ENCODE measurements around the gene PHF20.
"Not testable (repeated sequence)": the region's sequence is repeated elsewhere in the genome, so short reads cannot be mapped to it uniquely, and the experiment has no call there.

PHF20 gene

DNA sequence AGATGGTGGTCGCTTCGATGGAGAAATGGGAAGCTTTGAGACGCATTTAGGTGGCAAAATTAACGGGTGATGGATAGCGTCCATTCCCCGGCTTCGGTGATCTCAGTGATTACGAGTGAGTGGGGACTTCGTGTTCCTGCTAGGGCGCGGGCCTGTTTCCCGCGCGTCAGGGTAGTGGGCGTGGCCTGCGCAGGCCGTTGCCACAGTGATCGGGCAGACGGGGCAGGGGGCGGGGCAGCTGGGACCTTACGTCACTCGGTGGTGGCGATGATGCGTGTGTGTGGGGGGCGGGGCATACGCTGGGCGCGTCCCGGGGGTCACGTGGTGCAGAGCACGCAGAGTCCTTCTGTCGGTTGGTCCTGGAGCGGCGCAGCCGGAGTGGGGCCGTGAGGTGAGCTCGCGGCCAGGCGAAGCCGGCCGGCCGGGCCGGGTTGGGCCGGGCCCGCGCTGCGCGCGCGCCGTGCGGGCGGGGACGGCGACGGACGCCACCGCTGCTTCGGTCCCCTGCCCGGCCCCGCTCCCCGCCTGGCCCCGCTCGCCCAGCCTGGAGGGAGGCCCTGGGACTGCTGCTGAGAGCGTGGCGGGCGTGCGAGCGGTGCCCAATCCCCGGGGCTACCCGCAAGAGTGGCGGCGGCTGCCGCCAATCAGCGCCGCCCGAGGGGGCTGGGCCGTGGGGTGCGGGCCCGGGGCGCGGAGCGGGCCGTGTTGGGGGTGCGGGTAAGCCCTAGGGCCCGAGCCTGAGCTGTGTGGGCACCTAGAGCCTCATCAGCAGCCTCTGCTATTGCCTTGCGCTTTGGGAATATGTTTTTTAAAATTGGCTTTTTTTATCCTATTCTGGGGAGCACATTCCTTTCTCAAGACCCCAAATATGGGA lies at the start of gene PHF20:
PHF20 (plus strand) TSS at position 327 of the 874 bp plus-strand sequence. CDS start 29,508 bp downstream, outside the sequence.
- H3F3A ChIP-seq (ENCODE audit: insufficient read depth, low read length): peaks cover 34% of the 10 kb centered on the region
- peaks cover 47% of the 10 kb centered on the region for H3K79me2 ChIP-seq (ENCODE audit: low read length)
- H3K27me3 ChIP-seq (replicated peaks; ENCODE audit: insufficient read depth, low read length): no peaks in the 10 kb centered on the region
- H3K9me3 ChIP-seq (replicated peaks; ENCODE audit: insufficient read depth, low read length): no peaks in the 10 kb centered on the region
- H3K27ac ChIP-seq (ENCODE audit: low read length): peak within 1 kb of the TSS; percentile 35; the same call in 1 of the 2 replicates
- H2AFZ ChIP-seq (ENCODE audit: low read length): peak within 1 kb of the TSS; percentile 34
- peak; percentile 96 for DNase-seq
- peak within 1 kb of the TSS; percentile 87 for H3K4me3 ChIP-seq (ENCODE audit: low read length)
- peak within 1 kb of the TSS; percentile 83 for H3K9ac ChIP-seq (ENCODE audit: low read length)
- H3K9me2 ChIP-seq (replicated peaks; ENCODE audit: insufficient read depth, low read length): no peaks in the 10 kb centered on the region
- peak within 1 kb of the TSS; percentile 95 for H3K4me2 ChIP-seq (ENCODE audit: low read depth, low read length)
- H3K36me3 ChIP-seq (replicated peaks; ENCODE audit: insufficient read depth, low read length): no peaks in the 10 kb centered on the region
- TF ChIP-seq EZH2phosphoT487 (IDR thresholded peaks at IDR 0.05; ENCODE audit: low read length) (no peak), EZH2 (optimal IDR thresholded peaks at IDR 0.05; ENCODE audit: low read depth, low read length) (no peak)
- TF ChIP-seq, protein P1, sequence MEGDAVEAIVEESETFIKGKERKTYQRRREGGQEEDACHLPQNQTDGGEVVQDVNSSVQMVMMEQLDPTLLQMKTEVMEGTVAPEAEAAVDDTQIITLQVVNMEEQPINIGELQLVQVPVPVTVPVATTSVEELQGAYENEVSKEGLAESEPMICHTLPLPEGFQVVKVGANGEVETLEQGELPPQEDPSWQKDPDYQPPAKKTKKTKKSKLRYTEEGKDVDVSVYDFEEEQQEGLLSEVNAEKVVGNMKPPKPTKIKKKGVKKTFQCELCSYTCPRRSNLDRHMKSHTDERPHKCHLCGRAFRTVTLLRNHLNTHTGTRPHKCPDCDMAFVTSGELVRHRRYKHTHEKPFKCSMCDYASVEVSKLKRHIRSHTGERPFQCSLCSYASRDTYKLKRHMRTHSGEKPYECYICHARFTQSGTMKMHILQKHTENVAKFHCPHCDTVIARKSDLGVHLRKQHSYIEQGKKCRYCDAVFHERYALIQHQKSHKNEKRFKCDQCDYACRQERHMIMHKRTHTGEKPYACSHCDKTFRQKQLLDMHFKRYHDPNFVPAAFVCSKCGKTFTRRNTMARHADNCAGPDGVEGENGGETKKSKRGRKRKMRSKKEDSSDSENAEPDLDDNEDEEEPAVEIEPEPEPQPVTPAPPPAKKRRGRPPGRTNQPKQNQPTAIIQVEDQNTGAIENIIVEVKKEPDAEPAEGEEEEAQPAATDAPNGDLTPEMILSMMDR (IDR thresholded peaks at IDR 0.05; ENCODE audit: low read length): no peak
- H3K4me1 ChIP-seq (ENCODE audit: low read length): peaks cover 29% of the 10 kb centered on the region
- H4K20me1 ChIP-seq (ENCODE audit: insufficient read depth, low read length): no peaks in the 10 kb centered on the region; the same call in 1 of the 2 replicates

DNA sequence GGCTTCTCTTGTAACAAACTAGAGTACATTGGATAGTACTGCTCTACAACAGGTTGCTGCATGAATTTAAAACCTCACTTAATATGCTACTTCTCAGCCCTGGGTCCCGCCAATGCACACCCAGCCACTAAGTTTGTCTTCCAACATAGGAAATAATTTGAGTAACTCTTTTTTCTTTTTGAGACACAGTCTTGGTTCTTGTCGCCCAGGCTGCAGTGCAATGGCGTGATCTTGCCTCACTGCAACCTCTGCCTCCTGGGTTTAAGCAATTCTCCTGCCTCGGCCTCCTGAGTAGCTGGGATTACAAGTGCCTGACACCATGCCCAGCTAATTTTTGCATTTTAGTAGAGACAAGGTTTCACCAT lies 48.6 kb upstream of the PHF20 start:
- H3K9me2 ChIP-seq (replicated peaks; ENCODE audit: insufficient read depth, low read length); H3K9ac ChIP-seq (ENCODE audit: low read length); H3K27me3 ChIP-seq (replicated peaks; ENCODE audit: insufficient read depth, low read length); H3F3A ChIP-seq (ENCODE audit: insufficient read depth, low read length); H3K27ac ChIP-seq (ENCODE audit: low read length); H2AFZ ChIP-seq (ENCODE audit: low read length); H3K4me1 ChIP-seq (ENCODE audit: low read length); DNase-seq; H3K4me3 ChIP-seq (ENCODE audit: low read length); H3K9me3 ChIP-seq (replicated peaks; ENCODE audit: insufficient read depth, low read length); H3K4me2 ChIP-seq (ENCODE audit: low read depth, low read length): not testable (repeated sequence)
- H3K79me2 ChIP-seq (ENCODE audit: low read length): peaks cover 98% of the 10 kb centered on the region
- peaks cover 63% of the 10 kb centered on the region for H4K20me1 ChIP-seq (ENCODE audit: insufficient read depth, low read length)
- H3K36me3 ChIP-seq (replicated peaks; ENCODE audit: insufficient read depth, low read length): peaks cover 59% of the 10 kb centered on the region

DNA sequence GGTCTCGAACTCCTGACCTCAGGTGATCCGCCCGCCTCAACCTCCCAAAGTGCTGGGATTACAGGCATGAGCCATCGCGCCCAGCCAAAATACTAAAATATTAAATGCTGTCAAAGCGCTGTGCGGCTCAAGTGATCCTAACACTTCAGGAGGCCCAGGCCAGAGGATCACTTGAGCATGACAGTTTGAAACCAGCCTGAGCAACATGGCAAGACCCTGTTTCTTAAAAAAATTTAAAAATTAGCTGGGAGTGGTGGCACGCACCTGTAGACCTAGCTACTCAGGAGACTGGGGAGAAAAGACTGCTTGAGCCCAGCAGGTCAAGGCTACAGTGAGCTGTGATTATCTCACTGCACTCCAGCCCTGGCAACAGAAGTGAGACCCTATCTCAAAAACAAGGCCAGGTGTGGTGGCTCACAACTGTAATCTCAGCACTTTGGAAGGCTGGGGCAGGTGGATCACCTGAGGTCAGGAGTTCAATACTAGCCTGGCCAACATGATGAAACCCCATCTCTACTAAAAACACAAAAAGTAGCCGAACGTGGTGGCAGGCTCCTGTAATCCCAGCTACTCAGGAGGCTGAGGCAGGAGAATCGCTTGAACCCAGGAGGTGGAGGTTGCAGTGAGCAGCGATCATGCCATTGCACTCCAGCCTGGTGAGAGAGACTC lies 48.0 kb upstream of the PHF20 start:
- not testable (repeated sequence) for H3K4me2 ChIP-seq (ENCODE audit: low read depth, low read length); H3K4me3 ChIP-seq (ENCODE audit: low read length); H3K27ac ChIP-seq (ENCODE audit: low read length); H3K9me3 ChIP-seq (replicated peaks; ENCODE audit: insufficient read depth, low read length); H3K27me3 ChIP-seq (replicated peaks; ENCODE audit: insufficient read depth, low read length); H3K9ac ChIP-seq (ENCODE audit: low read length); DNase-seq; H3K4me1 ChIP-seq (ENCODE audit: low read length); H3K9me2 ChIP-seq (replicated peaks; ENCODE audit: insufficient read depth, low read length); H3F3A ChIP-seq (ENCODE audit: insufficient read depth, low read length); H2AFZ ChIP-seq (ENCODE audit: low read length)
- peaks cover 60% of the 10 kb centered on the region for H4K20me1 ChIP-seq (ENCODE audit: insufficient read depth, low read length)
- H3K79me2 ChIP-seq (ENCODE audit: low read length): peaks cover 98% of the 10 kb centered on the region
- H3K36me3 ChIP-seq (replicated peaks; ENCODE audit: insufficient read depth, low read length): peaks cover 62% of the 10 kb centered on the region

DNA sequence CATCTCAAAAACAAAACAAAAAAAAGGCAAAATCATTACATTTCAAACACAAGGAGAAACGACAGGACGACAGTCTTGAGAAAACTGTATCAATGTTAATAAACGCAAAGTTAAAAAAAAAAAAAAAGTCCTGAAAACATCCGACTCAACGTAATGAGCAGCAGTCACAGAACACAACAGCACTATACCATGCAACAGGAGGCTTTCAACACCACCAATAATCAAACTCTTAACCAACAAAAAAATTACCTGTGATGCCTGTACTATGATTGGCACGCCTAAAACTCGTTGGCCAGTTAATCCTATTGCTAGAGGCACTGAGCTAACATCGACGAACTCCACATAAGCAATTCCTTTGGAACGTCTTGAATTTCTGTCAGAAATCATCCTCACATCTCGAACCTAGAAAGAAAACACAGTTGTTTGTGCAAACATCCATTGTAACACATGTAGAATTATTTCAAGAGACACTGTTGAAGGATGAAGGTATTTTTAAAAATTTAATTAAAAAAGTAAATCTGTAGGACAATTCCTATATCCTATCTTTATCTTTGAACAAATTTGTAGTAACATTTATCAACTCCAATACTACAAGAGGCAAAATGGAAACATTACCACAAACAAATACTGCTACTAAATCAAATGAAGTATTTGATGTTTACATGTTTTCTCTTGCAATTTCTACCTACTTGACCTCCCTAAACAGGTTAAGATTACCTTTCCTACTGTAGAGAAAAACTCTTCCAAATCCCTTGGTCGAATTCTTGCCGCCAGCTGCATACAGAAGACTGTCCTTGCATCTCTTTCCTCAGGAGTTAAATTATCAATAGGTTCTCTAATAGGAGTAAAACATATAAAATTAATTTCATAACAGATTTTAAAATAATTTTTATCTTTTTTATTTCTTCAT lies 47.2 kb upstream of the PHF20 start:
- TF ChIP-seq EZH2phosphoT487 (IDR thresholded peaks at IDR 0.05; ENCODE audit: low read length) (no peak), EZH2 (optimal IDR thresholded peaks at IDR 0.05; ENCODE audit: low read depth, low read length) (no peak)
- TF ChIP-seq, protein P1 (IDR thresholded peaks at IDR 0.05; ENCODE audit: low read length): no peak
- Histone ChIP-seq H2AFZ (ENCODE audit: low read length) (no peak overlapping the region), H3K9me2 (replicated peaks; ENCODE audit: insufficient read depth, low read length) (no peaks in the 10 kb centered on the region), H3K4me2 (ENCODE audit: low read depth, low read length) (no peak overlapping the region), H3K9me3 (replicated peaks; ENCODE audit: insufficient read depth, low read length) (no peaks in the 10 kb centered on the region), H3K27ac (ENCODE audit: low read length) (no peak overlapping the region), H4K20me1 (ENCODE audit: insufficient read depth, low read length) (peaks cover 58% of the 10 kb centered on the region), H3F3A (ENCODE audit: insufficient read depth, low read length) (peaks cover 8% of the 10 kb centered on the region), H3K4me1 (ENCODE audit: low read length) (no peaks in the 10 kb centered on the region), H3K79me2 (ENCODE audit: low read length) (peaks cover 97% of the 10 kb centered on the region), H3K4me3 (ENCODE audit: low read length) (no peak overlapping the region), H3K9ac (ENCODE audit: low read length) (no peak overlapping the region), H3K36me3 (replicated peaks; ENCODE audit: insufficient read depth, low read length) (peaks cover 62% of the 10 kb centered on the region), H3K27me3 (replicated peaks; ENCODE audit: insufficient read depth, low read length) (no peaks in the 10 kb centered on the region)
- no peak for DNase-seq
